Left hindlimb (tissue), 1 donor: ENCODE measurements around the gene GRB2.

Experiments used
- DNase-seq: peaks from one replicate; pipeline ENCODE4 v3.0.0-alpha.2; 2018

The GRB2 gene

DNA sequence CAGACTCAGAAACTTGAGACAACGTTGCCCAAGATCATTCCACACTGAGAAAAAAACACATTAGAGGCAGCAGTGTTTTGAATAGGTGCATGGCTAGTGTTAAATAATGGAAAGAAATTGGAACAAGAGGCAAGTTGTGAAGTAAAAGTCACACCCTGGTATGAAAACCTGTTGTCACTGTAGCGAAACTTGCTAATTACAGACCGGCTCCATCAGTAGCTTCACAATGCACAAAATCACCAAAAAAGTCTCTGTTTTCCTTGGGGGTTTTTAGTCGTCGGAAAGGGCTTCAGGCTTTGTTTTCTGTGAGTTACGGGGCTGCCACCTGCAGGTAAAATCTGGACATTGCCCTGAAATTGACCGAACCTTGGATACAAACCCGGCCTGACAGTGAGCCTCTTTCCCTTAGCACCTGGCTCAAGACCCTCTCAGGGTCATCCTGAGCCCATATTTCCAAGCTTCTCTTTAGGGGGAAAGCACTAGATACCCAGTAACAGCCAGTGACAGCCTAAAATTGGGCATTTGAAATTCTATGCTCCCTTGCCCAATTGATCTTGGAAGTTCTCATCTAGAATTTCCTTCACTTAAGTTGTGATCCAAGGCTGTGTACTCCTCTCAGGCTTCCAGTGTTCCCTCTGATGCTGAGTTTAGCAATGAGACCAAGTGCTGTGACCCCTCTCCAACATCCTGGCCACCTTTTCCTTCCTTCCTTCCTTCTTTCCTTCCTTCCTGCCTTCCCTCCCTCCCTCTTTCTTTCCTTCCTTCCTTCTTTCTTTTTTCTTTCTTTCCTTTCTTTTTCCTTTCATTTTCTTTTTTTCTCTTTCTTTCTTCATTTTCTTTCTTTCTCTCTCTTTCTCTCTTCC lies 7.2 kb upstream of the GRB2 start:
- DNase-seq = peak; percentile 63

GRCh38 chr17:75411328-75412067 lies 6.0 kb upstream of the GRB2 start:
- DNase-seq = no peak

DNA sequence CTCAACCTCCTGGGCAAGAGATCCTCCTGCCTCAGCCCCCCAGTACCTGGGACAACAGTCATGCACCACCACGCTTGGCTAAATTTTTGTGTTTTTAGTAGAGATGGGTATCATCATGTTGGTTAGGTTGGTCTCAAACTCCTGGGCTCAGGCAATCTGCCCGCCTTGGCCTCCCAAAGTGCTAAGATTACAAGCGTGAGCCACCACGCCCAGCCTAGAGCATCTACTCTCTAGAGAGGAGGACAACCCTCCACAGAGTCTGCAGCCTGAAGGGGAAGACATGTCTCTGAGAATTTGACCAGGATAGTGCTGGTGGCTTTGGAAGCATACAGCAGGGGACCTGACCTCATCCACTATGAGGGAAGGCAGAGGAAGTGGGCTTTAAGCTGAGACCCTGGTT lies 4.7 kb upstream of the GRB2 start:
- DNase-seq = no peak

- no peak for DNase-seq
These were observed 2.3 kb upstream of the GRB2 start for GRCh38 chr17:75407655-75408352.

DNA sequence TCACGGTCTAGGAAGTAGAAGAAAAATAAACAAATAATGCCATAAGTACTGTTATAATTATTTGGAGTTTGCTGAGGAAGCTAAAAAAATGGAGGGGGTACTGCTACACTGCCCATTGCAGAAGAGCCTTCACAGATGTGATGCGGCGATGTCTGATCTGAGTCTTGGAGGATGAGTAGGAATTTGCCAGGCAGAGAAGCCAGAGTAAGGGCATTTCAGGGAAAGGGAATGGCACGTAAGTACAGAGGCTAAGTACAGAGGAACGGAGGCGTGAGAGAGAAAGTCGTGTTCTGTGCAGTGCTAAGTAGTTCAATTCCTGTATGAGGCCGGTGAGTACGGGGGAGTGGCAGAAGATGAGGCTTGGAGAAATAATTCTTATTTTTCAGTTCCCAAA lies 741 bp upstream of the GRB2 start:
- no peak for DNase-seq

DNA sequence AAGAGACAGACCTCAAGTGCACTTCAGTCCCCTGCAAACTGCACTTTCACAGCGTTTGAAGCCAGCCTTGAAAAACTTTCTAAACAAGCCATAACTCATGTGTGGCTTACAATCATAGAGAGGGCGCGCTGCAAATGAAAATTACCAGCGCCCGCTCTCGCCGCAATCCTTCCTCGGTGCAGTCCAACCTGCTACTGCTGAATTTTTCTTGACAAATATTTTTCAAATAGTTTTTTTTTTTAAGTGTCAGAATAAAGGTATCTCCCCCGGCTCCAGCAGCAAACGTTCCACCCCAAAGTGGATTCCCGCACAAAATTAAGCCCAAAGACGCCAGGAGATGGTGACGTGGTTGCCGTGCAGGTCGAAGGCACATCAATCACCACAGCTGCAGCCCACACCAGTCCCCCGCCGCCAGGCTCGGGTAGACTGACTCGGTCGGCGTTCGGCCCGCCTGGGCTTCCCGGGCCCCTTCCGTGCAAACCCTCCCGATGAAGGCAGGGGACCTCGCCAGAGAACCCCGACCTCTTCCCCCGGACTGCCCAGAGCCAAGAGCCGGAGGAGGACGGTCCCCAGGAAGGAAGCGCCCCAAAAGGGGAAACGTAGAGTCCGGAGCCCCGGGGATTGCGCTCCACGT lies 630 bp downstream of the GRB2 start:
- peak; percentile 64 for DNase-seq

GRCh38 chr17:75404223-75404730 lies 1.2 kb downstream of the GRB2 start:
- peak; percentile 80 for DNase-seq

- no peak for DNase-seq
These were observed 2.3 kb downstream of the GRB2 start for GRCh38 chr17:75403131-75403530.

GRCh38 chr17:75402026-75402425 lies 3.5 kb downstream of the GRB2 start:
- no peak for DNase-seq

DNA sequence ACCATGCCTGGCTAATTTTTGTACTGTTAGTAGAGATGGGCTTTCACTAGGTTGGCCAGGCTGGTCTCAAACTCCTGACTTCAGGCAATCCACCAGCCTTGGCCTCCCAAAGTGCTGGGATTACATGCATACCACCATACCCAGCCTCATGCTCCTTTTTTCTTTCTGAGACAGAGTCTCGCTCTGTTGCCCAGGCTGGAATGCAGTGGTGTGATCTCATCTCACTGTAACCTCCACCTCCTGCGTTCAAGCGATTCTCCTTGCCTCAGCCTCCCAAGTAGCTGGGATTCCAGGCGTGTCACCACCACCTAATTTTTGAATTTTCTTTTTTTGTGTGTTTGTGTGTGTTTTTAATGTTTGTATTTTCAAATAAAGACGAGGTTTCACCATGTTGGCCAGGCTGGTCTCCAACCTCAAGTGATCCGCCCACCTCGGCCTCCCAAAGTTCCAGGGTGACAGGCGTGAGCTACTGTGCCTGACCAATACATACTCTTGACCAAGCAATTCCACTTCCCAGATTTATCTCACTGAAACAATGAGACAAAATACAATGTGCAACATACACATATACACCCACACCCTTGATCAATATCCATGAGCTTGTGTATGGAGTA lies 5.0 kb downstream of the GRB2 start:
- no peak for DNase-seq

GRCh38 chr17:75398279-75398678 lies 7.2 kb downstream of the GRB2 start:
- DNase-seq = no peak

DNA sequence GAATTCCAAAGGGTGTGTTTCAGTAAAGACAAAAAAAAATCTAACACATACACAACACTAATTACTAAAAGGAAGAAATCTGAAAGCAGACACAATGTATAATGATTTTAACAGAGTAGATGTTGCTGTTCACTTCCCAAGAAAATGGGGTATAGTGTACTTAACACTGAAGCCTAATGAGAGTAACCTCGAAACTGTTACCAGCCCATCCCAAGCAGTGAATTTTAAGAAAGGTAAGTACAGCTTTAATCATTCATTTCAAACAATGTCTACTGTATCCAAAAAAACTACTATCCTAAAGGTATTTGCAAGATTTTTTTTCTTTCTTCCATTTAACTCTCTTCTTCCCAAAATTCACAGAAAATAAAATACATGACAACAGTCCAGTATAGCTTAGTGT lies 8.3 kb downstream of the GRB2 start:
- DNase-seq = no peak

DNA sequence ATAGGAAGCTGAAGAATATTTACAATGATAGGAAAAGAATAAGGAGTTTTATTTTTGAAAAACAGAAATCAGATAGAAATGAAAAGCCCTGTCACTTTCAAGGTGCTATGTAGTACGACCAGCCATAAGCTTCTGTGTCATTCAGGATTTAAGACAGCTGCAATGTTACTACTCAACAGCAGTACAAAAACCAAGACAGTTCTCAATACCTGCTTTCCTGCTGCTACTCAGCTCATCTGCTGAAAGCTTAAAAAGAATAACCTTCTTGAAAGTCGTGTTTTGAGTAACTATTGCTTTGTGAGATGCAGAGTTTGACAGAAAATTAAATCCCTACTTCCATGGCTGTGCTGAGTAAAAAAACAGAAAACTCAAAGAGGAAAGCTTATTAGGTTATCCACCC lies 8.7 kb downstream of the GRB2 start:
- no peak for DNase-seq

DNA sequence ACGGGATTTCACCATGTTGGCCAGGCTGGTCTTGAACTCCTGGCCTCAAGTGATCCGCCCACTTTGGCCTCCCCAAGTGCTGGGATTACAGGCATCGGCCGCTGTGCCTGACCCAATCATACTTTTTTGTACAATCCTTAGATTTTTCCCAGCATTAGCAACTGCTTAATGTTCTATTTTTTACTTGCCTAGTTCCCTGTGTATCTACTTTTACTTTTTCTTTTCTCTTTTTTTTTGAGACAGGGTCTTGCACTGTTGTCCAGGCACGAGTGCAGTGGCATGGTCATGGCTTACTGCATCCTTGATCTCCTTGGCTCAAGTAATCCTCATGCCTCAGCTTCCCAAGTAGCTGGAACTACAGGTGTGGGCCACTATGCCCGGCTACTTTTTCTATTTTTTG lies 9.5 kb downstream of the GRB2 start:
- DNase-seq = no peak

DNA sequence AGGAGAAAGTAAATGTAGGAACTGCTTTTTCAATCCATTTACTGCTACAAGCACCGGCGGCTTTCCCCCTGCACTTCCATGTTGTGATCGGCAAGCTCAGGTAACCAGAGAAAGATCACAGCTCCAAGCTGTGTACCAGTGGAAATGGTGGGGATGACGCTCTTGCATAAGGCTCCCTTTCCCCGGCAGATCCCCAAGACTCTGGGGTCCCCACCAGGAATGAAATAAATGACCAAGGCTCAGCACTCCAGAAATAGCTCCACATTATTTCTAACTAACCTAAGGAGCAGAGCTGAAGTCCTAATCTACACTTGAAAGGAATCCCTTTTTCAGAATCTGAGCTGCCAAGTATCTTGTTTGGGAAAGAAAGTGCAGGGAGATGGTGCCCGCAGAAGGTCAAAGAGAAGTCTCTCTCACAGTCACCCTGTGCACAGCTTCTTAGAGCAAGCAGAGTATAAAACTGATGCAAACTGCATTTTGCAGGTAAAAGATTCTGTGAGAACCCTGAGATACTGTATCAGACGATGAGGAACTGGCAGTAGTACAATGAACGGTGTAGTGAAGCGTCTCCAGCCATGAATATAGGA lies 11.1 kb downstream of the GRB2 start:
- no peak for DNase-seq

- peak; percentile 99 for DNase-seq
These were observed 11.8 kb downstream of the GRB2 start for GRCh38 chr17:75393523-75394331.

- DNase-seq = no peak
These were observed 12.9 kb downstream of the GRB2 start for GRCh38 chr17:75392559-75392958.

DNA sequence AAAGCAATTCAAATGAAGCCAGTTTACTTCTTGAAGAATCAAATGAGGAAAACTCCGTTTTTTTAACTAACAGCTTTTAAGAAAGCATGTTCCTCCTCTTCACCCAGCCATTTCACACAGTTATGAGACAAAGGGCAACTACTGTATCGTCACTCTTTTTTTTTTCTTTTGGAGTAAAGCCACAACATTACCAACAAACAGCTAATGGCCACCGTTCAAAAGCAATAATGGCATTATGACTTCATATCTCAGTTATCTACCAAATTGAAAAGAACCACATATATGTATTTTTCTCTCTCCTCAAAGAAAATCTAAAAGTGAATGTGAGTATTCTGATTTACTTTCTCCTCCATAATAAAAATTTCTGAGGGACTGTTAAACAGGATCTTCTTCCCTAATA lies 14.5 kb downstream of the GRB2 start:
- DNase-seq = no peak

DNA sequence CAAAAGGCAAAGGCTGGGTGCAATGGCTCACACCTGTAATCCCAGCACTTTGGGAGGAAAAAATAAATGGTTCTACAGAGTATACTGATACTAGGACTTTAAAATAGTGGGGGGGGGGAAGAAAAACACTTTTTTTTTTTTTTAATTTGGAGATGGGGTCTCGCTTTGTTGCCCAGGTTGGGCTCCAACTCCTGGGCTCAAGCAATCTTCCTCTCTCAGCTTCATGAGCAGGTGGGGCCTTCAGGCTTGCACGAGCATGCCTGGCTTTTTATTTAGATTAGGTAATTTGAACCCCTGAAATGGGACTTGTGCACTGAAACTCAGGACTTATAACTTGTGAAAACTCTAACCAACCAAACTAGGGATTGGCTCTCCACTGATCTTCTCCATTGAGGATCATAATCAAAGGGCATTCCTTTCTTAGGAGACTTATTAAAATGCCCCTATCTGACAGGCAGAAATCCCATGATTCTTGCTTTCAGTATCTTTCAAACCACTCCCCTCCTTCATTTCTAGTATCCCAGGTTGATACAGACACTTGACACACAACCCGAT lies 16.9 kb downstream of the GRB2 start:
- DNase-seq = no peak

- DNase-seq = no peak
These were observed 17.7 kb downstream of the GRB2 start for GRCh38 chr17:75387771-75388170.

GRCh38 chr17:75386430-75386829 lies 19.0 kb downstream of the GRB2 start:
- no peak for DNase-seq
